Stimulated activated CD4-positive, alpha-beta T cell treated with anti-CD3 and anti-CD28 coated beads, Interleukin-1b, Interleukin-23, amount 100 ng/mL, for 24 hours (primary cell): ENCODE measurements around the gene HSDL2.
A peak's percentile ranks its signal among the peaks of the same experiment; 100 is the strongest.

Experiments
- DNase-seq, 4 experiments: peaks; one replicate each; pipeline ENCODE4 v3.0.0-alpha.2; 2020; ENCODE audit warnings: low read depth in 4 of 4, low spot score in 1 of 4

Gene HSDL2

DNA sequence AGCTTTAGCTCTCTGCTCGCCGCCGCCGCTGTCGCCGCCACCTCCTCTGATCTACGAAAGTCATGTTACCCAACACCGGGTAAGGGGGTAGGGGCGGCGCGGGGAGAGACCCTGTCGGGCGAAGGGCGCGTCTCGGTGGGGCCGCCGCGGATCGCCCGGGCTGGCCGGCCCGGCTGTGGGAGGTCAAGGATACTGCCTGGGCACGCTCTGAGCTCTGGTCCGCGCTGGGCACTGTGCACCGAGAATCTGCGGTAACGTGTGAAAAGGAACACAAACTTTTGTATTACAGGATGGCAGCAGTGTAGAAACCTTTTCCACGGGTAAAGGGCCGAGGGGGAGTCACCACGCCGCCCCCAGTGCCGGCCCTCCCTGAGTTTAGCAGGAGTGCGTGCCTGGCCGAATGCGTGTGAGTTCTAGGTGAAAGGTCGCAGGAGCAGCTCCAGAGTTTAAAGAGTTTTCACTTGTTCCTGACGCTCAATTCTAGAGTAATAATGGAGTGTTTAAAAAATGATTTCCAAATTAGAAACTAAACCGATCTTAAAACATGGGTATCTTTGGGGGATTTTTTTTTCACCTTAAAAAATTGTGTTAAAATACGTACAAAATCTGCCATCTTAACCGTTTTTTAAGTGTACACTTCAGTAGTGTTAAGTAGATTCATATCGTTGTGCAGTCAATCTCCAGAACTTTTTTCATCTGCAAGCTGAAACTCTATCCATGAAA, at the start of gene HSDL2:
Gene HSDL2 (plus strand): TSS at position 7 of the 723 bp plus-strand sequence. CDS start 56 bp downstream, at position 63.
- DNase-seq = peak in 2 of 4 experiments; percentile 4 to 25

DNA sequence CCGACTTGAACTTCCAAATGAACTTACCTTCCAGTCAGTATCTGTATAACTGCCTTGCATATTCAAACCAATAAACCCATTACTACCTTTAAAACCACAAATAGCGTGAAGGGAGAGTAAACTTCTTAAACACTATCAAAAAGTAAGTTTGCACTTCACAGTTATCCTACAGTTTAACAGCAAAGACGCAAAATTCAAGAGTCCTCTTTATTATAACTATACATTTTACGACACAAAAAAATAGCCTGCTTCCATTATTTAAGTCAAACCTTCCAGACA, 48.3 kb upstream of the HSDL2 start:
- DNase-seq = no peak

DNA sequence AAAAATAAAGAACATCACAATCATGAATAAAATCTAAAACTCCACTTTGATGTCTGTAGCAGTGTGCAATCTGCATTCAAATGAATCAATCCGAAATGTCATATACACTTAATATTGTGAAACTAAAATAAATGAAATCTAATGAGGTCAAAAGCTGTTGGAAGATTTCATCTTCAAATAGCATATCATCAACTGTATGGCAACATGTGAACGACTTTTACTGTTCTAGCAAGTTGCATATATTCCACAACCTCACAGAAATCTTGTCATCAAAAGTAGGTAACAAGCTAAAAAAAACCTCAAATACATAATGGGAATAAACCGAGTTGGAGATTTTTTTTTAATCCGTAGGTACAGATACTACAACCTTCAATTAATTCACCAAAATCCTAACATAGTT, 47.7 kb upstream of the HSDL2 start:
- no peak for DNase-seq

DNA sequence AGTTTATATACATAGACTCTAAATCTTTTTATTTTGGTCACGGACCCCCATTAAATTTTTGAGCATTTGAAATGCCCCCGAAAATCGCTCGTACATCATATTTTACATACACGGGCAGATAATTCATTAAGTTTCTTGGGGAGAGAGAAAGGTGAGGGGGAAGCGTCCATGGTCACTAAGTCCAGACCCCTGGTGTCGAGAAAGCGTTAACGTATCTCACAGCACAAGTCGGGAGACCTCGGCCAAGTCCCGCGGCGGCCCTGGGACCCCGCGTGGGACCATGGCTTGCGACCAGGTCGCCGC, 47.3 kb upstream of the HSDL2 start:
- no peak for DNase-seq

DNA sequence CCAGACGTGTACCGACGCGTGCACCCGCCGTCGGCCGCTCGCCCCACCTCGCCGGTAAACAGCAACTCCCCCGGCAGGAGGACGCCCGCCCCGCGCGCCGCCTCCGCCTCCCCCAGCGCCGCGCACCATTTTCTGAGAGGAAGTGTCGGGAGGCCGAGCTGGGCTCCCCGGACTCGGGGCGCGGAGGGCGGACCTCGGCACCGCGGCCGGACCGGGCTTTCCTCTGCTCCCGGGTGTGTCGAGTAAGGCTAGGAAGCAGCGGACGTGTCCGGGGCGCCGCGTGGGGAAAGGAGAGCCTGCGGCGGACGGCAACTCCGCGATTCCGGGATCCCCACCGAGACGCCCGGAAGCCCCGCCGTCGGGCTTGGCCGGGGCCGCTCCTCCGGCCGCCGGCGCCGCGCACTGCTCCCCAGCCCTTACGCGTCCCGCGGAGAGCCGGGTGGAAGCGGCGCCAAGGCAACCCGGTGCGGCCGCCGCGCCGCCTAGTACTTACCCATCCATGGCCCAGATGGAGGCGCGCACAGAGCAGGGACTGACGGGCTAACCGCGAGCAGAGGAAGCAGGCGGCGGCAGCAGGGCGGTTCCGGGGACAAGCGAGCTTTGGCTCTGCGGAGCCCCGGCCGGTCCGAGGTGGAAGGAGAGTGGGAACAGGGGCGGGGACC, 46.8 kb upstream of the HSDL2 start, which contains the start of gene PTBP3:
Gene PTBP3 (minus strand): TSS at position 643 of the 662 bp plus-strand sequence. CDS start 35,754 bp downstream, outside the sequence.
- peak; percentile 37 to 72 (median 54) for DNase-seq

DNA sequence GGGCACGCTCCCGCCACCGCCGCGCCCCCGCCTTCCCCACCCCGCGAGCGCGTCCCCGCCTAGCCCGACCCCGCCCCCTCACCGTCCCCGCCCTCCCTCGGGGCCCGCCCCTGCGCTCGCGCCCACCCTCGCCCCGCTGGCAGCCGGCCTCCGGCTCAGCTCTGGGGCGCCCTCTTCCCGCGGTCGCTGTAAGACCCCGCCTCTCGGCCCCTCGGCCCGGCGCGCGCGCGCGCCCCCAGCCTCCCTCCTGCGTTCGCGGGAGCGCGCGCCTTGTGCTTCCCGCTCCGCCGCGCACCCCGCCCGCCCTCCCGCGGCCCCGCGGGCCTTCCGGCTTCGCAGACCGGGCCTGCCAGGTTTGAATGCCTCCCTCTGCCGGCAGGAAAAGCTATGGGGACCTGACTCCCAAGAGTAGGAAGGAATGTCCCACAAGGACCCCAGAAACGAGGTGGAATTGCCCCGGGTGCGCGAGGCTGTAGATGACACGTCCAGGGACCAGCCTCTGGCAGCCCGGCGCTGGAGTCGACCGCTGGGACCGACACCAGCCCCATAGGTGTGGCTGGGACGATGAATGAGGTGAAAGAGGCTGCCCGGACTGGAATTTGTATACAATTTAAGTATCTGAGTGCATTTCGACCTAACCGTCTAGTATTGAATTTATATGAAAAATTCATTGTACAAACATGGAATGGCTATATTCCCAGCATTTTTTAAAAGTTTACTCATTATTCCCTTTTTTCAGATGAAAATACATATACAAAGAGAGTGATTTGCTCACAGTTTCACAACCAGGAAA, 46.1 kb upstream of the HSDL2 start:
- DNase-seq = peak; percentile 85 to 92 (median 90)

DNA sequence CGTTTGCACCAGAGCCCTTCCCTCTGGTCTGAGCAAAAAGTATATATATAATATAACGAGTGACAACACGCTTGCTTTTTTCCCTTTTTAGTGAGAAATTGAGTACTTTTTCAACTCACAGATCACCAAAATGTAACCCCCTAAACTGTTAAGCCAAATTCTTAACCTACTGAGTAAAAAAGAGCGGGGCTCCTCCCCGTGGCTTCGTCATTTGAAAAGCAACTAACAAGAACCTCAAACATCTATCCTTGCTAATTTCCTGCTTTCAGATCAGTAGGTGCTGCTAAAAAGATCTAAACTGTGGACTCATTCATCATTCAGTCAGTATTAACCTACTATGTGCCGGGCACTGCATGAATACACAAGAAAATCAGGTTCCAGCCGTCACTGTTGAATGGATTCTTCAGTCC, 45.5 kb upstream of the HSDL2 start:
- peak in 2 of 4 experiments; percentile 31 to 36 for DNase-seq

DNA sequence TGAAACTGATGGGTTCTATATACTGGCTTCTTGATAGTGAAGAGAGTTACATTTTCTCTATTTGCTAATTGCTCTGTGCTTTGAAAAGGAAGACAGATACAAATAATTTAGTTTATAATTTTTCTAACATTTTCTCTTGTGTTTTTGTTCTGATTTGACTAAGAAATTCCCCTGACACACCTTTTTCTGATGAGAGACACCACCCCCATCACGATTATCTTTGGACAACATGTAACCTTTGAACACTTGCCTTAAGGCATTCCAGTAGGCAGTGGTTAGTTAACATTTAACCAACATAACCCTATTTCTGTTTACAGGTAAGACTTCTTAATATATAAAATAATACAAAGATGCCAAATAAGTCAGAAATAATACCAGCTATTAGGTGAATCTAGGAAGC, 42.4 kb upstream of the HSDL2 start:
- DNase-seq = no peak

DNA sequence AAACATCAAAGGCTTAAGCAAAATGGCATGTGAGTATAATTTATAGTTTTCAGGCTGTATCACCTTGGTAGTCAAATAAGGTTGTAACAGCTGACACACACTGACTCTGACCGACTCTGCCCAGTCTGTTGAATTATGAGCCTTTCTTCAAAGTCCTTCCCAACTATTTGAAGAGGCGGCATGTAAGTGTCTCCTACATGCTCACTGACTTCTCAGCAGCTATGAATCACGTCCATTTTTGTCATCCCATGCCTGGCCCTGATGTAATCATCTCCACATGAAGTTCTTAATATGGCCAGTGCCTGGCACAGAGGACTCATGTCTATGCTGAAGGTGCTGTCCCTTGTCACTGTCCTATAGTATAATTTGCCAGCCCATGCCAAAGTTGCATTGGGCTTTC, 41.3 kb upstream of the HSDL2 start:
- DNase-seq = no peak

DNA sequence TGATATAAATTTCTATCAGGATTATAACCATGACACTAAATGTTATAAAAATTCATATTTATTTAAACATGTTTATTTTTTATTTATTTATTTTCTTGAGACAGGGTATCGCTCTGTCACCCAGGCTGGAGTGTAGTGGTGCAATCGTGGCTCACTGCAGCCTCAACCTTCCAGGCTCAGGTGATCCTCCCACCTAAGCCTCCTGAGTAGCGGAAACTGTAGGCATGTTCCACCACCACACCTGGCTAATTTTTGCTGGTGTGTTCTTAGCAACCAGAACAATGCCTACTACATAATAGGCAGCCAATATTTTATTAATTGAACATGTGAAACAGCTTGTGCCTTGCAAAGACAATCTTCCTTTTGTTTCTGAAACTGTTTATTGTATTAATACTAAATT, 40.0 kb upstream of the HSDL2 start:
- no peak for DNase-seq

DNA sequence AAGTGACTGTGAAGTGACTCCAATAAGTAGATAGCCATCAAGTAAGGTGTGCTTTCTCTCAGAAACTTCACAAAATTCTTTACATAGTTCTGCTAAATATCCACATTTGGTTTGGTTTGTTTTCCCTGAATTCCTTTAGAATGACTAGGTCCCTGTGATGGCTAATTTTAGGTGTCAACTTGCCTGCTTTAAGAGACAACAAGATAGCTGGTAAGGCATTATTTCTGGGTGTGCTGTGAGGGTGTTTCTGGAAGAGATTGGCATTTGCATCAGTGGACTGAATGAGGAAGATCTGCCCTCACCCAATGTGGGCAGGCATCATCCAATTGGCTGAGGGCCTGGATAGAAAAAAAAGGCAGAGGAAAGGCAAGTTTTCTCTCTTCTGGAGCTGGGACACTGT, 38.2 kb upstream of the HSDL2 start:
- no peak for DNase-seq

DNA sequence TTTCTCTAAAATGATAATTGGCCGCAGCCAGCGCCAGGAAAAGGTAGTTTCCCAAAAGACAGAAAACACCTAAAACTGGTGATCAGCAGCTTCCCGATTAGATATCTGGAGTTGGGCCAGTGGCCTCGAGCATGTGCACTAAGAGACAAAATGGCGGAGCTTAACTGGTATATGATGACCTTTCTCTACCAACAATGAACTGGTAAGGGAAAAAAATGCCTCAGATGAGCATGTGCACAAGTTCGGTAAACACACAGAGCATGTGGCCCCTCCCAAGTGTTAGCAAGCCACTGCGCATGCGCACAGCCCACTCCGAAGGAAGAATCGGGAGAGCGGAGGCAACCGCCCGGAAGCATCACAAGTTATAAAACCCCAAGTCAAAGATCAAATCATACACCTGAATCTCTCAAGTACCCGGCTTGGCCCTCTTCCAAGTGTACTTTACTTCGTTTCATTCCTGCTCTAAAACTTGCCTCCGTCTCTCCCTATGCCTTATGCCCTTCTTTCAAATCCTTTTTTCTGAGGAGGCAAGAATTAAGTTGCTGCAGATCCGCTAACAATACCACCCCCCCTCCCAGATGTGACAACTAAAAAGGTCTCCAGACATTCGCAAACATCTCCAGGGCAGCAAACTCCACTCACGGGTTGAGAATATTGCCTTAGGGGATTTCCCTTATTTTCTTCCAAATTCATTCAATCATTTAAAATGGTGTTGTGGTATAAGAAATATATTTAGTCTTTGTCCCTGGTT, 31.5 kb upstream of the HSDL2 start:
- DNase-seq = peak; percentile 38 to 67 (median 62)

DNA sequence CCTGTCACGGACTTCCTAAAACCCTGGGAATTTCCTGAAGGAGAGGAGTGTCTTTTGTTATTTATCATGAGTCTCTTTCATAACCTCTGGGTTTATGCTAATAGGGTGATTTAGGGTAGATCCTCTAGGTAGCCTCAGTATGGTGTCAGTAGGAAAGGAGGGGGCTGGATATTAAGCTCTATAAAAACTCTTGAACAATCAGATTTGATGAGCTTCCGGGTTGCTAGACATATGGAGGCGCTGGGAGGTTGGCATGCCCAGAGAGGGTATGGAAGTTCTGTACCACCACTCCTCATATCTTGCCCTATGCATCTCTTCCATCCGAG, 30.9 kb upstream of the HSDL2 start:
- no peak for DNase-seq

DNA sequence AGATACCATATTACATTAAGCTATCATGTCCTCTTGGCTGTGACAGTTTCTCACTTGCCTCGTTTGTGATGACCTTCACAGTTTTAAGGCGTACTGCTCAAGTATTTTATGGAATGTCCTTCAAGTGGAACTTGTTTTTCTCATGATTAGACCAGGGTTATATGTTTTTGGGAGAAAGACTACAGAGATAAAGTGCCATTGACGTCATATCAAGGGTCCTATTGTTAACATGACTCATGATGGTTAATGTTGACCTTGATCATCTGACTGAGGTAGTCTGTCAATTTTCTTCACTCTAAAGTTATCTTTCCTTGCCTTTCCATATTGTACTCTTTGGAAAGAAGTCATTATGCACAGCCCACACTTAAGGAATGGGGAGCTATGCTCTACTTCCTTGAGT, 28.7 kb upstream of the HSDL2 start:
- DNase-seq = no peak

DNA sequence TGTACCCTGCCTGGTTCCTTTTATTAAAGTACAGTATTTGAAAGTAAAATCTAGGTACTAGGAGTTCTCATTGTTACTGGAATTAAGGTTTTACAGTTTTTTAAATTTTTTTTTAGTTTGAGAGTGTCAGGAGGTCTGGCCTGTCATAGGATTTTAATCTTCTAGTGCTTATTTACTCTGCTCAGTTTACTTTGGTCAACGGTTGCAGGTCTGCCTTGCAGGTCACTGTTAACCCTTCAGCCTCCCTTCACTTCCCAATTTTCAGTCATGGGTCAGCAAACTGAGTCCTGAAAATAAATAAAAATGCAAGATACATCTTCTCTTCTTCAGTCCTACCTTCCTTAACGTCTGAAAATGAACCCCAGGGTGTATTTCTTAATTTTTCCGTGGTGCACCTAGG, 27.7 kb upstream of the HSDL2 start:
- no peak for DNase-seq

DNA sequence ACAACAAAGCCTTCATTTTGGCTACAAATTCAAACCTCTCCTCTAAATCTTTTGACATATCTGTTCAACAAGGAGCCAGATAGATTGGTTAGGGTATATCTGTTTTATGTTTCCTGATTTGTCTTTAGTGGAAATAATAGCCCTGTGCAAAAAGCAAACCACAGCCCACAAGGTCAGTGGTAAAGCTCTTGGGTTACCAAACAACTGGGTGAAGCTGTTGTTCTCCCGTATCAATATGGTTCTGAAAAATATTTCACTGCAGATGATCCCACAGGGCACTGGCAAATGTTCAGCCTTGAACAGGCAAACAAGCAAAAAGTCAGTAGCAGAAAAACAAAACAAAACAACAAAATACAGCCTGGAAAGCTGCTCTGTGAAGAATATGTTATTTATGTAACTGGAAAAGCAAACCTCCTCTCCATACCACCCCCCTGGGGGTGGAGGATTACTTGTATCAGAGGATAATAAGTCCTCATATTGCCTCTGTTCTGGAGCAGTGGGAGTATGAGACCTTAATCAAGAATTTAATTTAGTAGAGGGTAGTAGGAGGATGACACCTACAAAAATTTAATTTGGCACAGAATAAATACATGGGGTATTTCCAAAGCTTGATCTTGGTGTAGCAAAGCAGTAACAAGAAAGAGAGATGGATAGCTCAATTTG, 25.7 kb upstream of the HSDL2 start:
- no peak for DNase-seq

DNA sequence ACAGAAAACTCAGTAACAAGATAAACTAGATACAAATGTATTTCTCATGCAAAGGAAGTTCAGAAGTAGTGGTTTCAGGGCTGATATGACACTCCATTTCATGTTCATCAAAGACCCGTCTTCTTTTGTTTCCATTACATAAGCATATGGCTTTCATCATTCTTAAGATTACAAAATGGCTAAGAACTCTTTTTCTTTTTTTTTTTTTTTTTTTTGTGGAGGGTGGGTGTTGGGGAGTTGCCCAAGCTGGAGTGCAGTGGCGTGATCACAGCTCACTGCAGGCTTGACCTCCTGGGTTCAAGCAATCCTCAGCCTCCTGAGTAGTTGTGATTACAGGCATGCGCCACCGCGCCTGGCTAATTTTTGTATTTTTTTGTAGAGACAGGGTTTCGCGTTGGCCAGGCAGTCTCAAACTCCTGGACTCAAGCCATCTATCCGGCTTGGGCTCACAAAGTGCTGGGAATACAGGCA, 24.4 kb upstream of the HSDL2 start:
- no peak for DNase-seq

DNA sequence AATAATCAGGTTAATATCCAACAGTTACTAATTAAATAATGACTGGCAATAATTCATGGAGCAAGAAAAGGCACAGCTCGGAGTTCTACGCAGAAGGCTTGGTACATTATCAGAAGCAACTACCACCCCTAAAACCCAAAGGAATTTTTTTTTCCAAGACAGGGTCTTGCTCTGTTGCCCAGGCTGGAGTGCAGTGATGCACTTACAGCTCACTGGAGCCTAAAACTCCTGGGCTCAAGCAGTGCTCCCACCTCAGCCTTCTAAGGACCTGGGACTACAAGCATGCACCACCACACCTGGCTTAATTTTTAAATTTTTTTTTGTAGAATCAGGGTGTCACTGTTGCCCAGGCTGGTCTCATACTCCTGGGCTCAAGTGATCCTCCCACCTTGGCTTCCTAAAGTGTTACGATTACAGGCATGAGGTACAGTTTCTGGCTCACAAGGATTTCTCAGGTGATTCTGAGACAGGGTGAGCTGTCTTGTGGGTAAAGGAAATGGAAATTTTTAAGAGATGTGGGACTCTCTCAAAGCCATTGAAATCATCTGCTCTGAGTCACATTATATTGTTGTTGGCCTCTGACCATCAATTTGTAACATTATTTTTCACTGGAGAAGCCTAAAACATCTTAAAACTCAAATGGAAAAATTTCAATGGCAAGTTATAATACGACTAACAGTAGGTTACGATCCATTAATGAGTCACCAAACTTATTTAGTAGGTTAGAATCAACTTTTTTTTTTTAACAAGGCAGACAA, 19.7 kb upstream of the HSDL2 start:
- no peak for DNase-seq

DNA sequence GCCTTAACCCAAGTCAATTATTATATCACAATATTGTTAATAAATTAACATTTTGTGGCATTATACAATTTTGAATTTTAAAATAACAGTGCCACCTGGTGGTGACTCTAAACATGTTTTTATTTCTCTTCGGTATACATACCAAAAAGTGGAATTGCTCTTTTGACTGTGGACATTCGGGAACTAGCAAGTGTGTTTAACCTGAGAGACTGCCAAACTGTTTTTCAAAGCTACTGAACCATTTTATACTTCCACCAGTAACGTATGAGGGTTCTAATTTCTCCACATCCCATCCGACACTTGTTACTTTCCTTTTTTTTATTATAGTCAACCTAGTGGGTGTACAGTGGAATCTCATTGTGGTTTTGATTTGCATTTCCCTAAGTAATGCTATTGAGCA, 18.3 kb upstream of the HSDL2 start:
- no peak for DNase-seq

DNA sequence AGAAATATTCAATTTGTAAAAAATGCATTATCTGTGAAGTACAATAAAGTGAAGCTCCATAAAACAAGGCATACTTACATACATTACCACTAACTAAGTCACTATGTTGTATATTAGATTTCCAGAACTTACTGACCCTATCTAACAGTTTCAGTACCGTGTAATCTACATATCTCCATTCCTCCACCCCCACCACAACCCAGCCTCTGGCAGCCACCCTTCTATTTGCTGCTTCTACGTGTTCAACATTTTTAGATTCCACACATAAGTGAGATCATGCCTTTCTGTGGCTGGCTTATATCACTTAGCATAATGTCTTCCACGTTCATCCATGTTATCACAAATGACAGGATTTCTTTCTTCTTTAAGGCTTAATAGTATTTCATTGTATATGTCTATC, 15.1 kb upstream of the HSDL2 start:
- no peak for DNase-seq
